Esophagus muscularis mucosa (tissue), 4 donors: ENCODE results near the gene RCOR1. TPM values are rescaled to one million over a fixed set of nuclear protein-coding genes. Genes with fewer than 3 reads are reported as not detected.
A peak's percentile ranks its signal among the peaks of the same experiment; 100 is the strongest.

Source experiments
- DNase-seq: peaks from one replicate; pipeline ENCODE4 v3.0.0-alpha.2; 2017; ENCODE audit errors: extremely low spot score
- H3K27ac ChIP-seq, 4 donors: fragments of 200-600 bp; sonication (generic); replicated peaks in 1 of 4; 1 replicate in 3 of 4; 2 replicates in 1 of 4; pipeline ENCODE4 v1.5.1; 2016 to 2019; ENCODE audit warnings: mild to moderate bottlenecking in 1 of 4
- H3K27me3 ChIP-seq, 4 donors: fragments of 200-600 bp; sonication (generic); one replicate each; pipeline versions ENCODE4 v1.5.1 to v1.6.0; 2016 to 2019
- H3K36me3 ChIP-seq, 4 donors: fragments of 200-600 bp; sonication (generic); one replicate each; pipeline ENCODE4 v1.5.1; 2016 to 2019
- H3K4me1 ChIP-seq, 4 donors: fragments of 200-600 bp; sonication (generic); one replicate each; pipeline ENCODE4 v1.5.1; 2016 to 2019
- H3K4me3 ChIP-seq, 4 donors: fragments of 200-600 bp; sonication (generic); 1 replicate in 2 of 4; 2 replicates in 2 of 4; pipeline ENCODE4 v1.5.1; 2016 to 2019; ENCODE audit warnings: mild to moderate bottlenecking in 4 of 4, moderate library complexity in 1 of 4
- H3K9me3 ChIP-seq, 4 donors: fragments of 200-600 bp; sonication (generic); 1 replicate in 3 of 4; 2 replicates in 1 of 4; pipeline ENCODE4 v1.5.1; 2016 to 2019
- CTCF ChIP-seq, 3 experiments: fragments of 200-600 bp in 2 of 3; fragments of 450-650 bp in 1 of 3; sonication (generic) in 2 of 3; IDR thresholded peaks; one replicate each; pipeline ENCODE4 v1.5.1; 2017 to 2019; ENCODE audit warnings: antibody characterized with exemption in 3 of 3, mild to moderate bottlenecking in 2 of 3, moderate library complexity in 1 of 3
- EP300 ChIP-seq: sonication (generic); formaldehyde crosslinking; IDR thresholded peaks from one replicate; pipeline ENCODE4 v1.6.1; 2017; ENCODE audit warnings: antibody characterized with exemption
- POLR2A ChIP-seq: fragments of 450-650 bp; IDR thresholded peaks from one replicate; pipeline ENCODE4 v1.6.1; 2017; ENCODE audit warnings: antibody characterized with exemption, moderate library complexity, mild to moderate bottlenecking, low read depth
- POLR2AphosphoS5 ChIP-seq, 2 donors: sonication (generic); formaldehyde crosslinking; IDR thresholded peaks; one replicate each; pipeline ENCODE4 v1.6.1; 2017; ENCODE audit warnings: antibody characterized with exemption in 2 of 2
- WGBS: methylation state at CpG from one replicate; pipeline ENCODE4 v1.1.5; 2018; 5-methylcytosine and 5-hydroxymethylcytosine counted together
- intact Hi-C: fragments of 100-400 bp; cut with DNase I; formaldehyde crosslinking; loops from one replicate; pipeline ENCODE4 v1.15.1; 2023
- total RNA-seq, 4 donors: library from RNA; depleted of rRNA; stranded (reverse); fragments of >200 nt; gene quantifications; one replicate each; pipeline versions ENCODE4 v1.1.0 to v1.2.1, GENCODE V29; 2016

RCOR1 gene
- total RNA-seq, 4 donors from 2014 or later, result 12.9 to 14.8 (median 13.8) TPM

- DNase-seq, result no peak
- Histone ChIP-seq H3K4me3 (no peak overlapping the region), H3K27ac (no peak overlapping the region), H3K36me3 (no peaks in the 10 kb centered on the region), H3K4me1 (peaks cover 8 to 46% (median 23%) of the 10 kb centered on the region in 4 donors), H3K27me3 (no peaks in the 10 kb centered on the region), H3K9me3 (no peaks in the 10 kb centered on the region)
- TF ChIP-seq CTCF (IDR thresholded peaks at IDR 0.05), result peak; percentile 60 to 81 (median 74)
- no peak for TF ChIP-seq POLR2A
- WGBS, result 24% methylated on average over 7 of the region's 7 CpGs
- intact Hi-C loops, result loop anchor here (2.0 to 10.0 kb wide), 2 partner anchors 170 to 224 kb away; no protein-coding TSS in a partner anchor
These were observed 102.2 kb downstream of the RCOR1 start for GRCh38 chr14:102694530-102695166.

- Histone ChIP-seq H3K4me3 (no peak overlapping the region), H3K36me3 (no peaks in the 10 kb centered on the region), H3K9me3 (no peaks in the 10 kb centered on the region), H3K4me1 (peaks cover 8 to 46% (median 23%) of the 10 kb centered on the region in 4 donors), H3K27ac (no peak overlapping the region), H3K27me3 (no peaks in the 10 kb centered on the region)
- no peak for TF ChIP-seq CTCF (IDR thresholded peaks at IDR 0.05)
- TF ChIP-seq POLR2A, result no peak
- no peak for TF ChIP-seq EP300
- no peak for TF ChIP-seq POLR2AphosphoS5 (IDR thresholded peaks at IDR 0.05)
- intact Hi-C loops, result loop anchor here (2.0 to 10.0 kb wide), 2 partner anchors 170 to 224 kb away; no protein-coding TSS in a partner anchor
- no peak for DNase-seq
- 54% methylated on average over 3 of the region's 3 CpGs for WGBS
These were observed 102.7 kb downstream of the RCOR1 start for GRCh38 chr14:102695167-102695555.

GRCh38 chr14:102696332-102696731, 103.9 kb downstream of the RCOR1 start:
- no peak for DNase-seq
- H3K27me3 ChIP-seq, result no peaks in the 10 kb centered on the region
- H3K9me3 ChIP-seq, result no peaks in the 10 kb centered on the region
- 84% methylated on average over 8 of the region's 8 CpGs for WGBS
- no peak overlapping the region for H3K4me3 ChIP-seq
- H3K4me1 ChIP-seq, result peaks cover 8 to 39% (median 23%) of the 10 kb centered on the region in 4 donors
- TF ChIP-seq POLR2AphosphoS5 (IDR thresholded peaks at IDR 0.05) (no peak), POLR2A (no peak), CTCF (IDR thresholded peaks at IDR 0.05) (no peak), EP300 (no peak)
- intact Hi-C loops, result loop anchor here (10.0 kb wide), 1 partner anchor 172 kb away; no protein-coding TSS in a partner anchor
- no peak overlapping the region for H3K27ac ChIP-seq
- H3K36me3 ChIP-seq, result no peaks in the 10 kb centered on the region

- Histone ChIP-seq H3K9me3 (no peaks in the 10 kb centered on the region), H3K27me3 (no peaks in the 10 kb centered on the region), H3K36me3 (peaks cover 0 to 2% (median 0%) of the 10 kb centered on the region in 4 donors), H3K4me1 (peaks cover 8 to 35% (median 23%) of the 10 kb centered on the region in 4 donors), H3K27ac (no peak overlapping the region), H3K4me3 (no peak overlapping the region)
- intact Hi-C loops, result loop anchor here (10.0 kb wide), 1 partner anchor 172 kb away; no protein-coding TSS in a partner anchor
- DNase-seq, result no peak
- WGBS, result 48% methylated on average over 3 of the region's 3 CpGs
- TF ChIP-seq POLR2A, result no peak
These were observed 104.5 kb downstream of the RCOR1 start for GRCh38 chr14:102696856-102697495.

- no peak overlapping the region for H3K27ac ChIP-seq
- intact Hi-C loops, result loop anchor here (10.0 kb wide), 1 partner anchor 173 kb away; no protein-coding TSS in a partner anchor
- no peak for DNase-seq
- H3K36me3 ChIP-seq, result peaks cover 0 to 2% (median 0%) of the 10 kb centered on the region in 4 donors
- peaks cover 8 to 34% (median 23%) of the 10 kb centered on the region in 4 donors for H3K4me1 ChIP-seq
- 91% methylated on average over 6 of the region's 6 CpGs for WGBS
- no peaks in the 10 kb centered on the region for H3K27me3 ChIP-seq
- no peaks in the 10 kb centered on the region for H3K9me3 ChIP-seq
- TF ChIP-seq CTCF (IDR thresholded peaks at IDR 0.05) (no peak), POLR2AphosphoS5 (IDR thresholded peaks at IDR 0.05) (no peak), POLR2A (no peak), EP300 (no peak)
- H3K4me3 ChIP-seq, result no peak overlapping the region
These were observed 105.1 kb downstream of the RCOR1 start for GRCh38 chr14:102697501-102697900.
